K562 (cell line): ENCODE results near the gene SEC24A. TPM values are rescaled to one million over a fixed set of nuclear protein-coding genes. Genes with fewer than 3 reads are reported as not detected.

Source experiments
- L3MBTL2 ChIP-seq: fragments of 450-650 bp; IDR thresholded peaks from 2 replicates; pipeline ENCODE4 v1.6.1; 2016; ENCODE audit warnings: mild to moderate bottlenecking, moderate library complexity
- MGA ChIP-seq: fragments of 450-650 bp; IDR thresholded peaks from 2 replicates; pipeline ENCODE4 v1.6.1; 2016; ENCODE audit warnings: mild to moderate bottlenecking, moderate library complexity
- MTA2 ChIP-seq: fragments of 450-650 bp; IDR thresholded peaks from 2 replicates; pipeline ENCODE4 v1.6.1; 2016; ENCODE audit warnings: low read depth
- NCOA1 ChIP-seq: fragments of 450-650 bp; IDR thresholded peaks from 2 replicates; pipeline ENCODE4 v1.6.1; 2016; ENCODE audit warnings: low read depth
- POLR2G ChIP-seq: fragments of 200-400 bp; formaldehyde crosslinking; IDR thresholded peaks from 2 replicates; pipeline ENCODE4 v1.6.1; 2017; ENCODE audit warnings: low read depth, mild to moderate bottlenecking, antibody characterized with exemption, low read length, moderate library complexity
- SMAD1 ChIP-seq: fragments of 150-350 bp; IDR thresholded peaks from 2 replicates; pipeline ENCODE4 v1.6.1; 2014; ENCODE audit warnings: low read length, low read depth; ENCODE audit not compliant: partially characterized antibody
- STAT5A ChIP-seq: IDR thresholded peaks from 2 replicates; pipeline ENCODE4 v1.6.1; 2012; ENCODE audit warnings: low read length, inconsistent platforms, borderline replicate concordance
- THAP7 ChIP-seq: fragments of 250-450 bp; sonication (Bioruptor Pico); IDR thresholded peaks from 2 replicates; pipeline ENCODE4 v1.5.0; 2021
- ZBED1 ChIP-seq: IDR thresholded peaks from 2 replicates; pipeline ENCODE4 v1.6.1; 2014
- ZBTB11 ChIP-seq, 3 experiments: fragments of 200-800 bp in 1 of 3; fragments of 250-450 bp in 1 of 3; fragments of 450-650 bp in 1 of 3; sonication (Bioruptor Pico) in 1 of 3; sonication (Bioruptor generic) in 1 of 3; formaldehyde crosslinking in 1 of 3; IDR thresholded peaks; 2 replicates each; pipeline versions ENCODE4 v1.6.1 to v1.8.0; 2016 to 2022; ENCODE audit warnings: mild to moderate bottlenecking in 2 of 3, missing genetic modification characterization in 2 of 3, missing compliant biosample characterization in 1 of 3, moderate library complexity in 1 of 3
- ZNF143 ChIP-seq: sonication (generic); formaldehyde crosslinking; IDR thresholded peaks from 2 replicates; pipeline ENCODE4 v1.9.0; 2022; ENCODE audit warnings: mild to moderate bottlenecking, missing genetic modification reagents
- ZNF347 ChIP-seq: fragments of 450-650 bp; formaldehyde crosslinking; IDR thresholded peaks from 2 replicates; pipeline ENCODE4 v1.4.0; 2020; ENCODE audit warnings: low read depth, mild to moderate bottlenecking, moderate library complexity
- polyA plus RNA-seq, 8 experiments: library from polyadenylated mRNA; depleted of rRNA in 4 of 8; stranded (reverse) in 5 of 8; unstranded in 3 of 8; fragments of >200 nt; fragmentation: Nextera tagmentation in 2 of 8; fragmentation: Illumina TruSeq in 1 of 8; extraction: Ambion mirVana in 2 of 8; extraction: Trizol in 1 of 8; gene quantifications; 2 replicates each; pipeline versions ENCODE4 v1.2.1 to v1.2.3, GENCODE V29; 2011 to 2014; ENCODE audit warnings: inconsistent platforms in 1 of 8, missing spikeins in 1 of 8
- total RNA-seq, 7 experiments: library from RNA; depleted of rRNA in 6 of 7; stranded (reverse); fragments of >200 nt in 6 of 7; fragmentation: Illumina TruSeq in 2 of 7; extraction: Trizol in 2 of 7; gene quantifications; 2 replicates each; pipeline versions ENCODE4 v1.2.1 to v1.2.3, GENCODE V29; 2011 to 2021; ENCODE audit warnings: low replicate concordance in 1 of 7

SEC24A gene
- total and polyA plus RNA-seq, 9 of the 15 experiments (the other 6 are each of a cell fraction or from before 2014, with no cell fraction given): 7.9 to 36.5 (median 17.5) TPM

GRCh38 chr5:134648425-134649162 lies at the start of gene SEC24A (continued):
- TF ChIP-seq ZNF143 (CRISPR knock-in tag) (no peak), THAP7 (CRISPR knock-in tag) (no peak), ZBED1 (no peak; the same call in 1 of the 2 replicates), ZNF347 (no peak), NCOA1 (peak; percentile 65), MGA (peak; percentile 87), L3MBTL2 (peak; percentile 94), ZBTB11 (CRISPR knock-in tag; IDR thresholded peaks at IDR 0.05) (peak; percentile 88 to 97 (median 92)), STAT5A (no peak; the same call in 1 of the 2 replicates), SMAD1 (peak; percentile 49), MTA2 (no peak), POLR2G (peak; percentile 94)
